H9 (cell line): ENCODE results near the gene IL33. TPM values are rescaled to one million over a fixed set of nuclear protein-coding genes. Genes with fewer than 3 reads are reported as not detected.

Source experiments
- DNase-seq: peaks from one replicate; pipeline ENCODE4 v3.0.0-alpha.2; 2017
- H2AFZ ChIP-seq: one replicate; pipeline ENCODE4 v1.6.1; 2013; ENCODE audit warnings: mild to moderate bottlenecking, low read length, control low read depth, moderate library complexity
- H2AK5ac ChIP-seq: 2 replicates; pipeline ENCODE4 v1.6.1; 2013; ENCODE audit warnings: low read length, control low read depth, mixed read lengths; ENCODE audit not compliant: insufficient read length
- H2BK120ac ChIP-seq: one replicate; pipeline ENCODE4 v1.6.1; 2013; ENCODE audit warnings: low read depth, mild to moderate bottlenecking, low read length, control low read depth, inconsistent platforms; ENCODE audit not compliant: poor library complexity, severe bottlenecking
- H2BK12ac ChIP-seq: 2 replicates; pipeline ENCODE4 v1.6.1; 2013; ENCODE audit warnings: low read length, control low read depth, mixed read lengths, low read depth; ENCODE audit not compliant: insufficient read length
- H2BK15ac ChIP-seq: 2 replicates; pipeline ENCODE4 v1.6.1; 2013; ENCODE audit warnings: low read depth, low read length, control low read depth
- H2BK20ac ChIP-seq: one replicate; pipeline ENCODE4 v1.6.1; 2013; ENCODE audit warnings: low read depth, mild to moderate bottlenecking, low read length, control low read depth, inconsistent platforms; ENCODE audit not compliant: poor library complexity, severe bottlenecking
- H2BK5ac ChIP-seq: 2 replicates; pipeline ENCODE4 v1.6.1; 2013; ENCODE audit warnings: low read length, control low read depth, mixed read lengths; ENCODE audit not compliant: insufficient read length
- H3K14ac ChIP-seq: 2 replicates; pipeline ENCODE4 v1.6.1; 2013; ENCODE audit warnings: low read length, control low read depth; ENCODE audit not compliant: insufficient read depth
- H3K18ac ChIP-seq: 2 replicates; pipeline ENCODE4 v1.6.1; 2013; ENCODE audit warnings: low read depth, mild to moderate bottlenecking, mixed read lengths, low read length, control low read depth; ENCODE audit not compliant: insufficient read length
- H3K23ac ChIP-seq: 2 replicates; pipeline ENCODE4 v1.6.1; 2013; ENCODE audit warnings: low read length, control low read depth, mixed read lengths, low read depth; ENCODE audit not compliant: insufficient read length
- H3K23me2 ChIP-seq: 2 replicates; pipeline ENCODE4 v1.6.1; 2013; ENCODE audit warnings: low read depth, mild to moderate bottlenecking, mixed read lengths, low read length, control low read depth; ENCODE audit not compliant: insufficient read length, poor library complexity, severe bottlenecking
- H3K27ac ChIP-seq: 2 replicates; pipeline ENCODE4 v1.5.1; 2013; ENCODE audit warnings: low read length, control low read depth, mixed read lengths, low read depth; ENCODE audit not compliant: insufficient read length
- H3K27me3 ChIP-seq: 2 replicates; pipeline ENCODE4 v1.6.1; 2013; ENCODE audit warnings: low read length, control low read depth, inconsistent platforms; ENCODE audit not compliant: insufficient read depth
- H3K4ac ChIP-seq: 2 replicates; pipeline ENCODE4 v1.6.1; 2013; ENCODE audit warnings: low read depth, mild to moderate bottlenecking, control low read depth, inconsistent platforms, low read length, moderate library complexity
- H3K4me1 ChIP-seq: 2 replicates; pipeline ENCODE4 v1.6.1; 2013; ENCODE audit warnings: low read length, control low read depth, inconsistent platforms; ENCODE audit not compliant: insufficient read depth
- H3K4me2 ChIP-seq: 2 replicates; pipeline ENCODE4 v1.6.1; 2013; ENCODE audit warnings: low read length, control low read depth, mixed read lengths; ENCODE audit not compliant: insufficient read length, insufficient read depth
- H3K56ac ChIP-seq: 2 replicates; pipeline ENCODE4 v1.6.1; 2013; ENCODE audit warnings: low read depth, mild to moderate bottlenecking, mixed read lengths, low read length, control low read depth; ENCODE audit not compliant: insufficient read length
- H3K79me1 ChIP-seq: 2 replicates; pipeline ENCODE4 v1.6.1; 2013; ENCODE audit warnings: low read depth, mild to moderate bottlenecking, moderate library complexity, low read length, control low read depth, inconsistent platforms; ENCODE audit not compliant: insufficient read depth, poor library complexity, severe bottlenecking
- H3K79me2 ChIP-seq: 2 replicates; pipeline ENCODE4 v1.6.1; 2013; ENCODE audit warnings: low read length, control low read depth, inconsistent platforms; ENCODE audit not compliant: insufficient read depth
- H3K9ac ChIP-seq: 2 replicates; pipeline ENCODE4 v1.6.1; 2013; ENCODE audit warnings: low read length, control low read depth, mixed read lengths; ENCODE audit not compliant: insufficient read length; ENCODE audit errors: extremely low read depth
- H3K9me3 ChIP-seq: one replicate; pipeline ENCODE4 v1.6.1; 2013; ENCODE audit warnings: low read depth, low read length, inconsistent platforms; ENCODE audit not compliant: control insufficient read depth
- H3T11ph ChIP-seq: one replicate; pipeline ENCODE4 v1.6.1; 2013; ENCODE audit warnings: mild to moderate bottlenecking, low read length, control low read depth, inconsistent platforms
- H4K20me1 ChIP-seq: one replicate; pipeline ENCODE4 v1.6.1; 2013; ENCODE audit not compliant: control insufficient read depth, insufficient read length, insufficient read depth
- H4K5ac ChIP-seq: 2 replicates; pipeline ENCODE4 v1.6.1; 2013; ENCODE audit warnings: low read depth, mild to moderate bottlenecking, mixed read lengths, low read length, control low read depth; ENCODE audit not compliant: insufficient read length
- H4K8ac ChIP-seq: replicated peaks from 2 replicates; pipeline ENCODE4 v1.6.1; 2013; ENCODE audit warnings: low read length, control low read depth, mixed read lengths, low read depth; ENCODE audit not compliant: insufficient read length
- H4K91ac ChIP-seq: 2 replicates; pipeline ENCODE4 v1.6.1; 2013; ENCODE audit warnings: low read depth, mild to moderate bottlenecking, moderate library complexity, mixed read lengths, low read length, control low read depth; ENCODE audit not compliant: insufficient read length
- H3K27ac Mint-ChIP-seq, 3 experiments: 2 replicates in 2 of 3; 3 replicates in 1 of 3; pipeline ENCODE4 v1.8.0; 2020 to 2021; ENCODE audit warnings: mixed read lengths in 3 of 3, mild to moderate bottlenecking in 1 of 3, moderate library complexity in 1 of 3
- H3K27me3 Mint-ChIP-seq: 2 replicates; pipeline ENCODE4 v1.8.0; 2021; ENCODE audit warnings: low read depth, mild to moderate bottlenecking, moderate library complexity, mixed read lengths
- H3K36me3 Mint-ChIP-seq, 3 experiments: 2 replicates in 2 of 3; 3 replicates in 1 of 3; pipeline ENCODE4 v1.8.0; 2020 to 2021; ENCODE audit warnings: low read depth in 3 of 3, mixed read lengths in 3 of 3; ENCODE audit not compliant: insufficient read depth in 1 of 3
- H3K4me1 Mint-ChIP-seq, 2 experiments: 2 replicates each; pipeline ENCODE4 v1.8.0; 2020; ENCODE audit warnings: mixed read lengths in 2 of 2
- H3K4me3 Mint-ChIP-seq, 2 experiments: 2 replicates in 1 of 2; 3 replicates in 1 of 2; pipeline ENCODE4 v1.8.0; 2020 to 2021; ENCODE audit warnings: mild to moderate bottlenecking in 2 of 2, mixed read lengths in 2 of 2, moderate library complexity in 1 of 2
- H3K9me3 Mint-ChIP-seq, 2 experiments: 2 replicates in 1 of 2; 3 replicates in 1 of 2; pipeline ENCODE4 v1.8.0; 2020; ENCODE audit warnings: mild to moderate bottlenecking in 2 of 2, mixed read lengths in 2 of 2, moderate library complexity in 1 of 2
- WGBS: extraction: QIAGEN DNeasy Blood & Tissue Kit; methylation state at CpG from one replicate; pipeline ENCODE4 v1.1.7; 2013; ENCODE audit warnings: missing lambda C conversion rate, low lambda C conversion rate, mixed read lengths; ENCODE audit not compliant: insufficient read length; ENCODE audit errors: extremely low coverage; 5-methylcytosine and 5-hydroxymethylcytosine counted together
- total RNA-seq: library from RNA; stranded (reverse); gene quantifications from 2 replicates; pipeline ENCODE4 v1.2.1, GENCODE V29; 2021
- TF ChIP-seq, protein P1 (sequence below): fragments of 200-600 bp; sonication (generic); conservative IDR thresholded peaks from 3 replicates; pipeline ENCODE4 v1.8.0; 2021; ENCODE audit warnings: antibody characterized with exemption, mild to moderate bottlenecking

IL33 gene
- total RNA-seq, 1 experiment from 2014 or later = not detected

DNA sequence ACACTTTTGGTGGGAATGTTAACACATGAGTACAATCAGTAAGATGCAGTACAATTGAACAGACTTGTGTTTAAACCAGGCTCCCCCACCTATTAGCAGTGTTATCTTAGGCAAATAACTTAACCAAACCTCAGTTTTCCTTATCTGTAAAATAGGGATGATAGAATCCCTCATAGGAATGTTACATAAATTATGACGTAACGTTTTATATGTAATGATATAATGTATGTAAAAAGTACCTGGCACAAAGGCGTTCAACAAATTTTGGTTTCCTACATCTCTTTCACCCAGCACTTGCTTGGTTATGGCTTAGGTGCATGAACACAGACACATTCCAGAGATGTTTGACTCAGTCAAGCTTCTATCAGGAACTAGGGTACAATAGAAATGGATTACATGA, 26.7 kb upstream of the IL33 start:
- Mint-ChIP-seq H3K27me3 (no peaks in the 10 kb centered on the region), H3K27ac (no peak overlapping the region), H3K4me1 (peaks cover 0 to 6% of the 10 kb centered on the region in 2 experiments; a peak in 2 of 4 replicates), H3K4me3 (no peak overlapping the region), H3K9me3 (0 out of 5 replicates have a peak, but pooled peaks cover 0 to under 1% of the 10 kb centered on the region in 2 experiments), H3K36me3 (peaks cover 0 to under 1% (median 0%) of the 10 kb centered on the region in 3 experiments; a peak in 2 of 7 replicates)
- no peaks in the 10 kb centered on the region for H3K23me2 ChIP-seq
- TF ChIP-seq, protein P1, sequence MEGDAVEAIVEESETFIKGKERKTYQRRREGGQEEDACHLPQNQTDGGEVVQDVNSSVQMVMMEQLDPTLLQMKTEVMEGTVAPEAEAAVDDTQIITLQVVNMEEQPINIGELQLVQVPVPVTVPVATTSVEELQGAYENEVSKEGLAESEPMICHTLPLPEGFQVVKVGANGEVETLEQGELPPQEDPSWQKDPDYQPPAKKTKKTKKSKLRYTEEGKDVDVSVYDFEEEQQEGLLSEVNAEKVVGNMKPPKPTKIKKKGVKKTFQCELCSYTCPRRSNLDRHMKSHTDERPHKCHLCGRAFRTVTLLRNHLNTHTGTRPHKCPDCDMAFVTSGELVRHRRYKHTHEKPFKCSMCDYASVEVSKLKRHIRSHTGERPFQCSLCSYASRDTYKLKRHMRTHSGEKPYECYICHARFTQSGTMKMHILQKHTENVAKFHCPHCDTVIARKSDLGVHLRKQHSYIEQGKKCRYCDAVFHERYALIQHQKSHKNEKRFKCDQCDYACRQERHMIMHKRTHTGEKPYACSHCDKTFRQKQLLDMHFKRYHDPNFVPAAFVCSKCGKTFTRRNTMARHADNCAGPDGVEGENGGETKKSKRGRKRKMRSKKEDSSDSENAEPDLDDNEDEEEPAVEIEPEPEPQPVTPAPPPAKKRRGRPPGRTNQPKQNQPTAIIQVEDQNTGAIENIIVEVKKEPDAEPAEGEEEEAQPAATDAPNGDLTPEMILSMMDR = no peak
- no peak overlapping the region for H3K4me2 ChIP-seq
- H2BK20ac ChIP-seq = no peak overlapping the region
- WGBS = no CpG with 5 or more reads among the region's 3 CpGs
- no peak overlapping the region for H4K8ac ChIP-seq
- H2BK15ac ChIP-seq = no peak overlapping the region
- DNase-seq = no peak
- H4K91ac ChIP-seq = no peak overlapping the region
- H3K79me1 ChIP-seq = no peaks in the 10 kb centered on the region
- no peaks in the 10 kb centered on the region for H4K20me1 ChIP-seq
- no peak overlapping the region for H3K9ac ChIP-seq
- H3T11ph ChIP-seq = no peak overlapping the region
- H2BK5ac ChIP-seq = no peak overlapping the region
- H3K23ac ChIP-seq = no peak overlapping the region
- H2BK12ac ChIP-seq = no peak overlapping the region
- H4K5ac ChIP-seq = no peak overlapping the region
- no peaks in the 10 kb centered on the region for H3K4me1 ChIP-seq
- no peak overlapping the region for H3K18ac ChIP-seq
- no peaks in the 10 kb centered on the region for H3K27me3 ChIP-seq
- H2BK120ac ChIP-seq = no peak overlapping the region
- H3K27ac ChIP-seq = no peak overlapping the region
- no peak overlapping the region for H2AK5ac ChIP-seq
- no peak overlapping the region for H2AFZ ChIP-seq
- no peak overlapping the region for H3K4ac ChIP-seq
- no peak overlapping the region for H3K14ac ChIP-seq
- H3K9me3 ChIP-seq = no peaks in the 10 kb centered on the region
- H3K79me2 ChIP-seq = no peaks in the 10 kb centered on the region
- H3K56ac ChIP-seq = no peak overlapping the region
